Ovary (tissue), 3 donors: ENCODE measurements around the gene SCD.

Experiments
- EP300 ChIP-seq: sonication (generic); formaldehyde crosslinking; IDR thresholded peaks from one replicate; pipeline ENCODE4 v1.6.1; 2017; ENCODE audit warnings: antibody characterized with exemption
- POLR2A ChIP-seq: fragments of 450-650 bp; IDR thresholded peaks from one replicate; pipeline ENCODE4 v1.6.1; 2017; ENCODE audit warnings: antibody characterized with exemption, mild to moderate bottlenecking, moderate library complexity
- TF ChIP-seq, protein P1 (sequence below), 3 donors: fragments of 450-650 bp in 2 of 3; fragments of 200-600 bp in 1 of 3; IDR thresholded peaks; one replicate each; pipeline versions ENCODE4 v1.5.1 to v1.8.0; 2016 to 2022; ENCODE audit warnings: antibody characterized with exemption in 3 of 3, mild to moderate bottlenecking in 1 of 3
- donor health status: DM: no; HTN: no; CAD: no.

DNA sequence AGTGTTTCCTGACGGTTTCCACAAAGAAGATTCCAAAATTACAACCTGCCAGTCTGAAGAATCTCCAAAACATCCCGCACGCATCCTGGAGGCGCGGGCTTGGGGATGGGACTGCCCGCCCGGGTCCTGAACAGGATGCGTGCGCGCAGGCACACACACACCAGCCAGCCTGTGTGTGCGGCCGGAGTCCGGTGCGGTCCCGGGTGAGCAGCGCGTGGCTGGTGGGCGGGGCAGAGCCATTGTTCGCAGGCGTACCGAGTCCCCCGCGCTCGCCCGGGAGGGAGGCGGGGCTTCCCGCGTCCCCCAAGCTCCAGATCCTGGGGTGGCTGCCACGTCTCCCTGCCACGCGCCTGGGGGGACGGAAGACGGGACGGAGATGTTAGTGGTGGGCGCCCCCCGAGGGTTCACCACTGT is 675 bp upstream of the SCD start:
- TF ChIP-seq, protein P1, sequence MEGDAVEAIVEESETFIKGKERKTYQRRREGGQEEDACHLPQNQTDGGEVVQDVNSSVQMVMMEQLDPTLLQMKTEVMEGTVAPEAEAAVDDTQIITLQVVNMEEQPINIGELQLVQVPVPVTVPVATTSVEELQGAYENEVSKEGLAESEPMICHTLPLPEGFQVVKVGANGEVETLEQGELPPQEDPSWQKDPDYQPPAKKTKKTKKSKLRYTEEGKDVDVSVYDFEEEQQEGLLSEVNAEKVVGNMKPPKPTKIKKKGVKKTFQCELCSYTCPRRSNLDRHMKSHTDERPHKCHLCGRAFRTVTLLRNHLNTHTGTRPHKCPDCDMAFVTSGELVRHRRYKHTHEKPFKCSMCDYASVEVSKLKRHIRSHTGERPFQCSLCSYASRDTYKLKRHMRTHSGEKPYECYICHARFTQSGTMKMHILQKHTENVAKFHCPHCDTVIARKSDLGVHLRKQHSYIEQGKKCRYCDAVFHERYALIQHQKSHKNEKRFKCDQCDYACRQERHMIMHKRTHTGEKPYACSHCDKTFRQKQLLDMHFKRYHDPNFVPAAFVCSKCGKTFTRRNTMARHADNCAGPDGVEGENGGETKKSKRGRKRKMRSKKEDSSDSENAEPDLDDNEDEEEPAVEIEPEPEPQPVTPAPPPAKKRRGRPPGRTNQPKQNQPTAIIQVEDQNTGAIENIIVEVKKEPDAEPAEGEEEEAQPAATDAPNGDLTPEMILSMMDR (IDR thresholded peaks at IDR 0.05) = no peak
- TF ChIP-seq EP300 = no peak
- no peak for TF ChIP-seq POLR2A
